HepG2 (cell line): ENCODE data around the gene GBE1. TPM values are rescaled to one million over a fixed set of nuclear protein-coding genes. Genes with fewer than 3 reads are reported as not detected.

Source experiments
- ATAC-seq: fragments of 200-7000 bp; cut with Tn5 transposase; 3 replicates; pipeline ENCODE4 v1.9.1; 2020; ENCODE audit warnings: mild to moderate bottlenecking, moderate library complexity
- BruUV-seq: library from RNA; stranded (reverse); fragments of 400-500 nt; replicated peaks from 2 replicates; lab custom pipeline; 2021; lab: Mats Ljungman, UMichigan
- CTCF ChIA-PET: fragments of 300-600 bp; formaldehyde crosslinking; extraction: SDS; loops from one replicate; lab custom pipeline; 2021; ENCODE audit warnings: low total read pairs, inconsistent platforms, low intra/inter-chr PET ratio; lab: Yijun Ruan, JAX
- POLR2A ChIA-PET: fragments of 350-600 bp; sonication (Branson Sonifier 250); formaldehyde crosslinking; loops from one replicate; lab custom pipeline; 2020; ENCODE audit warnings: antibody characterized with exemption, inconsistent platforms; lab: Yijun Ruan, JAX
- DNase-seq: peaks from one replicate; pipeline ENCODE4 v3.0.0-alpha.2; 2015; ENCODE audit warnings: low spot score
- FAIRE-seq: peaks from 3 replicates; lab custom pipeline; 2011; peaks lifted over from hg19 to GRCh38; lab: Jason Lieb, UNC
- H2AFZ ChIP-seq: one replicate; pipeline ENCODE4 v1.6.1; 2011; ENCODE audit warnings: low read length, inconsistent platforms
- H3K27ac ChIP-seq: fragments of 300-600 bp; 3 replicates; pipeline ENCODE4 v1.8.0; 2011; ENCODE audit warnings: mixed run types, mild to moderate bottlenecking, mixed read lengths, low read length, inconsistent platforms; ENCODE audit not compliant: insufficient read depth; ENCODE audit errors: extremely low read length
- H3K27me3 ChIP-seq, 2 experiments: fragments of 200-600 bp in 1 of 2; 2 replicates in 1 of 2; 3 replicates in 1 of 2; pipeline versions ENCODE4 v1.6.0 to v1.8.0; 2011; ENCODE audit warnings: low read length in 2 of 2, mild to moderate bottlenecking in 2 of 2, moderate library complexity in 2 of 2, inconsistent platforms in 1 of 2; ENCODE audit not compliant: insufficient read depth in 2 of 2, control insufficient read depth in 1 of 2
- H3K36me3 ChIP-seq, 2 experiments: fragments of 200-600 bp in 1 of 2; replicated peaks in 1 of 2; 2 replicates in 1 of 2; 3 replicates in 1 of 2; pipeline versions ENCODE4 v1.5.1 to v1.8.0; 2011; ENCODE audit warnings: low read length in 2 of 2, inconsistent platforms in 1 of 2; ENCODE audit not compliant: insufficient read depth in 2 of 2, control insufficient read depth in 1 of 2
- H3K4me1 ChIP-seq: 2 replicates; pipeline ENCODE4 v1.5.1; 2012; ENCODE audit warnings: low read length, inconsistent platforms; ENCODE audit not compliant: insufficient read depth
- H3K4me2 ChIP-seq: 2 replicates; pipeline ENCODE4 v1.6.0; 2011; ENCODE audit warnings: low read depth, low read length, inconsistent platforms
- H3K4me3 ChIP-seq, 3 experiments: fragments of 200-600 bp in 1 of 3; sonication (generic), shearing (Covaris generic) in 1 of 3; replicated peaks in 1 of 3; 2 replicates each; pipeline ENCODE4 v1.5.1; 2011 to 2016; ENCODE audit warnings: low read length in 3 of 3, inconsistent platforms in 2 of 3, low read depth in 2 of 3, mild to moderate bottlenecking in 2 of 3, control low read depth in 1 of 3, mixed read lengths in 1 of 3; ENCODE audit not compliant: insufficient read depth in 1 of 3
- H3K79me2 ChIP-seq: one replicate; pipeline ENCODE4 v1.6.1; 2011; ENCODE audit warnings: low read length, inconsistent platforms; ENCODE audit not compliant: insufficient read depth
- H3K9ac ChIP-seq: 2 replicates; pipeline ENCODE4 v1.6.0; 2011; ENCODE audit warnings: mild to moderate bottlenecking, low read depth, low read length, inconsistent platforms; ENCODE audit not compliant: insufficient read depth
- H3K9me3 ChIP-seq: 2 replicates; pipeline ENCODE4 v1.5.1; 2012; ENCODE audit warnings: mild to moderate bottlenecking, low read length
- H4K20me1 ChIP-seq: 2 replicates; pipeline ENCODE4 v1.6.0; 2011; ENCODE audit warnings: inconsistent platforms, mild to moderate bottlenecking, low read length, moderate library complexity; ENCODE audit not compliant: insufficient read depth
- CHCHD3 ChIP-seq: sonication (generic); formaldehyde crosslinking; IDR thresholded peaks from 2 replicates; pipeline ENCODE4 v1.8.0; 2022; ENCODE audit warnings: mild to moderate bottlenecking, missing genetic modification reagents, moderate library complexity
- CREB3 ChIP-seq: sonication (generic); formaldehyde crosslinking; IDR thresholded peaks from 2 replicates; pipeline ENCODE4 v1.5.0; 2020; ENCODE audit warnings: missing genetic modification reagents
- EZH2 ChIP-seq: conservative IDR thresholded peaks from 2 replicates; pipeline ENCODE4 v1.6.1; 2012; ENCODE audit warnings: mild to moderate bottlenecking, low read depth, low read length, moderate library complexity
- HNF4A ChIP-seq: sonication (generic); formaldehyde crosslinking; IDR thresholded peaks from 2 replicates; pipeline ENCODE4 v1.4.0; 2020; ENCODE audit warnings: missing genetic modification reagents
- MXD1 ChIP-seq: sonication (generic); formaldehyde crosslinking; IDR thresholded peaks from 2 replicates; pipeline ENCODE4 v1.4.0; 2020; ENCODE audit warnings: mild to moderate bottlenecking, missing genetic modification reagents
- ZNF121 ChIP-seq: sonication (generic); formaldehyde crosslinking; IDR thresholded peaks from 2 replicates; pipeline ENCODE4 v1.5.0; 2020; ENCODE audit warnings: mild to moderate bottlenecking, missing genetic modification reagents
- ZNF788 ChIP-seq: sonication (generic); formaldehyde crosslinking; IDR thresholded peaks from 2 replicates; pipeline ENCODE4 v1.5.0; 2020; ENCODE audit warnings: mild to moderate bottlenecking, missing genetic modification reagents, borderline replicate concordance
- WGBS: methylation state at CpG from one replicate; pipeline ENCODE4 v1.1.6; 2017; ENCODE audit warnings: low lambda C conversion rate; 5-methylcytosine and 5-hydroxymethylcytosine counted together
- in situ Hi-C: cut with HindIII; loops from 2 replicates; pipeline ENCODE4 v1.10.0; 2017; ENCODE audit warnings: low pct_unique_long_range_greater_than_20kb; ENCODE audit not compliant: extremely low pct_ligation_motif_present
- intact Hi-C: fragments of 100-400 bp; cut with micrococcal nuclease; formaldehyde crosslinking; loops from one replicate; pipeline ENCODE4 v1.10.0; 2022; ENCODE audit not compliant: unreplicated experiment
- polyA plus RNA-seq, 8 experiments: library from polyadenylated mRNA; depleted of rRNA in 3 of 8; stranded (reverse) in 7 of 8; unstranded in 1 of 8; fragments of >200 nt; fragmentation: Illumina TruSeq in 4 of 8; extraction: Trizol in 4 of 8; gene quantifications; 2 replicates each; pipeline versions ENCODE4 v1.2.1 to v1.2.3, GENCODE V29; 2011 to 2016; ENCODE audit warnings: low read depth in 4 of 8, missing spikeins in 1 of 8, mixed read lengths in 1 of 8; ENCODE audit not compliant: insufficient read depth in 1 of 8
- total RNA-seq, 5 experiments: library from RNA; depleted of rRNA; stranded (reverse); fragments of >200 nt; fragmentation: Illumina TruSeq; extraction: Trizol; gene quantifications; 2 replicates each; pipeline ENCODE4 v1.2.3, GENCODE V29; 2016; ENCODE audit warnings: low read depth in 1 of 5
- TF ChIP-seq, protein P1 (sequence below): IDR thresholded peaks from 2 replicates; pipeline ENCODE4 v1.6.1; 2012; ENCODE audit warnings: inconsistent platforms

Gene GBE1
- total and polyA plus RNA-seq, 2 of the 13 experiments (the other 11 are each of a cell fraction or from before 2014, with no cell fraction given), result 22.9 to 36.1 TPM

DNA sequence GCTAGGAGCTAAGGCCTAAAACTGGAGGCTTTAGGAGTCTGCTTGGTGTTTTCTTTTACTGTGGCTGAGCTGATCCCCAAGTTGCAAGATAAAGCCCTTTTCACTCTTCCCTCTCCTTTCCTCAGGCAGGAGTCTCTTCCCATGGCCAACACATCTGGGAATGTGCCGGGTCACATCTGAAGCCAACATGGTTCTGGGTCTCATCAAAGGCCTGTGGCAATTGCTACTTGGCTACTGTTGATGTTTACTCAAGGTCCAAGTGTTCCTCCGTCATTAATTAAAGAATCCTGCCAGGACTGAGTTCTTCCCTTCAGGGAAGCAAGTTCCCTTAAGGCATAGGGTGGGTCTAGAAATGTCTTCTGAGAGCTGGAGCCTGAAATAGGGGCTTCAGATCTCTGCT, 230.2 kb downstream of the GBE1 start:
- ChIA-PET CTCF (no interaction called here), POLR2A (no interaction called here)
- H3K4me2 ChIP-seq, result no peak overlapping the region
- ATAC-seq (no peak), FAIRE-seq (no peak)
- H3K36me3 ChIP-seq, result peaks cover 2 to 10% of the 10 kb centered on the region in 2 experiments; a peak in 3 of 5 replicates
- WGBS, result 100% methylated on average over 2 of the region's 2 CpGs
- H3K27ac ChIP-seq, result no peak overlapping the region
- no peak overlapping the region for H3K4me3 ChIP-seq
- BruUV-seq, result no TSS peak
- no peaks in the 10 kb centered on the region for H3K4me1 ChIP-seq
- TF ChIP-seq CREB3 (CRISPR knock-in tag) (no peak), ZNF121 (CRISPR knock-in tag) (no peak), ZNF788 (CRISPR knock-in tag) (no peak), EZH2 (no peak), CHCHD3 (CRISPR knock-in tag) (no peak), MXD1 (CRISPR knock-in tag) (no peak), HNF4A (CRISPR knock-in tag) (no peak)
- TF ChIP-seq, protein P1, sequence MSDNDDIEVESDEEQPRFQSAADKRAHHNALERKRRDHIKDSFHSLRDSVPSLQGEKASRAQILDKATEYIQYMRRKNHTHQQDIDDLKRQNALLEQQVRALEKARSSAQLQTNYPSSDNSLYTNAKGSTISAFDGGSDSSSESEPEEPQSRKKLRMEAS, result no peak
- TF ChIP-seq, all 625 proteins: peak for 0
- H3K9ac ChIP-seq, result no peak overlapping the region
- H4K20me1 ChIP-seq, result no peaks in the 10 kb centered on the region
- in situ Hi-C loops, result no loop called here
- H3K27me3 ChIP-seq, result no peaks in the 10 kb centered on the region
- no peaks in the 10 kb centered on the region for H3K79me2 ChIP-seq
- no peaks in the 10 kb centered on the region for H3K9me3 ChIP-seq
- DNase-seq, result no peak
- intact Hi-C loops, result no loop called here
- no peak overlapping the region for H2AFZ ChIP-seq
